RCC 7860 (cell line): ENCODE measurements around the gene MEF2C.
"Not testable (repeated sequence)": the region's sequence is repeated elsewhere in the genome, so short reads cannot be mapped to it uniquely, and the experiment has no call there.

Experiments used
- DNase-seq: peaks from one replicate; pipeline ENCODE4 v3.0.0-alpha.2; 2015; ENCODE audit warnings: low spot score
- FAIRE-seq: peaks from 2 replicates; lab custom pipeline; 2012; peaks lifted over from hg19 to GRCh38; lab: Jason Lieb, UNC

The MEF2C gene

DNA sequence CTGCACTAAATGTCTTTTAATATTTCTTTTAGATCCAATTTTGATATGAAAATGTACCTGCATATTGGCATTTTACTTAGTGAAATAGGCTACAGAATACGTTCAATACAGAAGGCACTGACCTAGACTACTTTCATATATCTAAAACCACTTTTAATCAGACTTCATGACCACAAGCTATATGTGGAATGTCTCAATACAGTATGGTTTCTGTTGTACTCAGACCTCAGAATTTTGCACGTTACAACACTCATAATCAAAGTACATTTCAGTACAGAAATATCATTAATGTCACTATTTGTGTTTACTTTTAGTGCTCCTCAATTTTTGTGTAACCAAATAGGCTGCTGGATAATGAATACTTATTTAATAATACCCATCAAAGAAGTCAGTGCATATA, 74.8 kb downstream of the MEF2C start:
- FAIRE-seq (no peak), DNase-seq (no peak)

DNA sequence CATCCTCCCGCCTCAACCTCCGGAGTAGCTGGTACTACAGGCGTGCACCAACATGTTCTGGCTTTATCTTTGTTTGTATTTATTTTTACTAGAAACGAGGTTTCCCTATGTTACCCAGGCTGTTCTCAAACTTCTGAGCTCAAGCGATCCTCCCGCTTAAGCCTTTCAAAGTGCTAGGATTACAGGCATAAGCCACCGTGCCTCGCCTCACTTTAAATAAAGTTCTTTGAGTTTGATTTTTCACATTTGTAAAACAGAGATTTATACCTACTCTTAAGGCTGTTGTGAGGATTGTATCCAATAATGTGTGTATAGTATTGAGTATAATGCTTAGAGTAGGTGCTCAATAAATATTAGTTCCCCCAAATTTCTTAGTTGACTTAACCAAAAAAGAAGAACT, 75.7 kb downstream of the MEF2C start:
- DNase-seq (no peak), FAIRE-seq (no peak)

DNA sequence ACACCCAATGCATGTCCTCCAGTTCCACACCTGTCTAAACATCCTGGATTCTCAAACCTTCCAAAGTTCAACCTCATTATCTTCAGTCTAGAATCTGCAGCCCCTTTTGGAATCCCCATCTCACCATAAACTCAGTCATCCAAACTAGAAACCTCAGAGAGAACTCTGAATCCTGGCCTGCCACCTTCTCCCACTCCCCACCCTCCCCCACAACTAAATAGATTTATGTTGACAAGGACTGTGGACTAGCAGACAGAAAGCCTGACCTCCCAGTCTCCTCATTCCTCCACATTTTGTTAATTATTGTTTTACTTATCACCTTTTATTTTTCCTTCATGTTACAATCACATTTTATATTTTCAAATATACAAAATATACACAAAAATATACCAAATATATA, 76.6 kb downstream of the MEF2C start:
- FAIRE-seq: no peak
- DNase-seq: no peak

DNA sequence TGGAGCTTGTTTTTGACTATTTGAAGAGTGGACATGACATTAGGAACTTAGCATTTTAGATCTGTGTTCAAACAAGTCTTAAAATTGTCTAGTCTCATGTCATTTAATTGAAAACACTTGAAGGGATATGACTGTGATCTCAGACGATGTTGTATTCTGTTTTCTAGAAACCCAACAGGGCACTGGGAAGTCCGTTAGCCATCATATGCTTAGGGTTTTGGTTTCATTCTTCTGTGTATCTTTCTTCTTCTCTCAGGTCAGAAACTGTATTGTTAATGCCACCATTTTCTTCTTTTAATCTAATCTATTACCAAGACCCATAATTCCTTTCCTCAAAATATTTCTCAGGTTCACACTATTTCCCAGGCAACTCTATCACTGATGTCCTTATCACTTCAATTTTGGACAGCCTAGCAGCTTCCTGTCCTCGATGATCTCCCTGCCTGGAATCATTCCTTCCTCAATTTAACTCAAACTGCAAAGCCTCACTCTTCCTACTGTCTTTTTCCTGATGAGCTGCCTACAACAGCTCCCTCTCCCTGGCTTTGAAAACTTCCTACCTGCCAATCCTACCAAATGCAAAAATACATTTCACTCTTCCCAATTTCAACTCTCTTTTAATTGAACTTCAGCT, 77.7 kb downstream of the MEF2C start:
- DNase-seq (no peak), FAIRE-seq (no peak)

DNA sequence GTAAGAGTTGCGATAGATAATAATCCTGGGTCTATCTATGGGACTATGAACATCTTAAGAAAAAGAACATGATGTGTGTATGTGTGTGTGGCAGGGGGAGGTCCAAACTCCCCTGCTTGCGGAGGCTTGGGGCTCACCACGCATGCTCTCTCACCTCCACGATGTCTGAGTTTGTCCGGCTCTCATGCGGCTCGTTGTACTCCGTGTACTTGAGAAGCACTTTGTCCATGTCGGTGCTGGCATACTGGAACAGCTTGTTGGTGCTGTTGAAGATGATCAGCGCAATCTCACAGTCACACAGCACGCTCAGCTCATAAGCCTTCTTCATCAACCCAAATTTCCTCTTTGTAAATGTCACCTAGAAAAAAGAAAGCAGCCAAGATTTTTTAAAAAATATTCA, 78.5 kb downstream of the MEF2C start:
- DNase-seq (no peak), FAIRE-seq (no peak)

DNA sequence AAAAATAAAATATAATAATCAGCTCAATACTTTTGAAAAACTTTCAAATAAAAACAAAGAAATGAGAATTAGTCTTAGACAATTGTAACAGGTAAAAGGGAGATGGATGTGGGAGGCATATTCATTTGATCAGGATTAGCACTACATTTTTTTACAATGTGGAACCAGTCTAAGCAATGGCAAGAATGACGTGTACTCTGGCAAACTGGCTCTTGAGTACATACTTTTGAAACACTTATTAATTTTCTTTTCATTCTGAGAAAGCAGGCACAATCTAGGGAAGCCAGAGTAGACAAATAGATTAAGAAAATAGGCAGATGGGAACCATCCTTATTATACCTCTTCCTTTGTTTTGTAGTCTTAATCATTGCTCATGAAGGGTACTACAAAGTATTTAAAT, 79.7 kb downstream of the MEF2C start:
- FAIRE-seq: no peak
- no peak for DNase-seq

DNA sequence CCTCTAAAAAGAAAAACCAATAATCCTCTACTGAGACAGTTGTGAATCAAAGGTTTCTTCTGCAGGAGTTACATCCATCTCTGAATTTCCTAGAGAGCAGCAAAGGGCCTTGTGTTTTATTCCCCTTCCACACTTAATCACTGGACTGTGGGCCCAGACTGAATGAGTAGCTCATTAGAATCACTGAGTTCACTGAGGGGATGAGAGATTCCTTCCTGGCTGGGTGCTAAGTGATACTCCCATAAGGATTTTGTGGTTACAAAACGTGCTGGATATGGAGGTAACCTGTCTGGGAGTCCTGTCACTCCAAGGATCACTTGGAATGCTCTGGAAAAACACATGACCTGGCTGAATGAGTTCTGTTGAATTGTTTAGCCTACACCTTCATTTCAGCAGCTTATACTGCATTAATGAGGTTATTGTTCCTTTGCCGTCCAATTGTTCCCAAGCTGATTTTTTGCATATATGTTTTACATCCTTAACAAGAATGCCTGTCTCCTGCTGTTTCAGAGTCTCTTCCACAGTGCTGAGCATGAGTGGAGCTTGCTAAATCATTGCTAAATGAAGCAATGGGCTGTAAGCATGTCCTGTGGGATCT, 82.9 kb downstream of the MEF2C start:
- no peak for DNase-seq
- no peak for FAIRE-seq

DNA sequence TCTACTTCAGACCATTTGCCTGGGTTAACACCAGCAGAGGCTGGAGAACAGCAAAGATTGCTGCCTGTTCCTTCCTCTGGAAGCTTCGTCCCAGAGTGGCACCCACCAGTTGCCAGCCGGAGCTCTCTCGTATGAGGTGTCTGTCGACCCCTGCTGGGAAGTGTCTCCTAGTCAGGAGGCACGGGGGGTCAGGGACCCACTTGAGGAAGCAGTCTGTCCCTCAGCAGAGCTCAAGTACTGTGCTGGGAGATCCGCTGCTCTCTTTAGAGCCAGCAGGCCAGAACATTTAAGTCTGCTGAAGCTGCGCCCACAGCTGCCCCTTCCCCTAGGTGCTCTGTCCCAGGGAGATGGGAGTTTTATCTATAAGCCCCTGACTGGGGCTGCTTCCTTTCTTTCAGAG, 84.1 kb downstream of the MEF2C start:
- not testable (repeated sequence) for FAIRE-seq, DNase-seq

DNA sequence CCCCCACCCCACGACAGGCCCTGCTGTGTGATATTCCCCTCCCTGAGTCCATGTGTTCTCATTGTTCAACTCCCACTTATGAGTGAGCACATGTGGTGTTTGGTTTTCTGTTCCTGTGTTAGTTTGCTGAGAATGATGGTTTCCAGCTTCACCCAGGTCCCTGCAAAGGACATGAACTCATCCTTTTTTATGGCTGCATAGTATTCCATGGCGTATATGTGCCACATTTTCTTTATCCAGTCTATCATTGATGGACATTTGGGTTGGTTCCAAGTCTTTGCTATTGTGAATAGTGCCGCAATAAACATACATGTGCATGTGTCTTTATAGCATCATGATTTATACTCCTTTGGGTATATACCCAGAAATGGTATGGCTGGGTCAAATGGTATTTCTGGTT, 89.2 kb downstream of the MEF2C start:
- not testable (repeated sequence) for FAIRE-seq, DNase-seq

DNA sequence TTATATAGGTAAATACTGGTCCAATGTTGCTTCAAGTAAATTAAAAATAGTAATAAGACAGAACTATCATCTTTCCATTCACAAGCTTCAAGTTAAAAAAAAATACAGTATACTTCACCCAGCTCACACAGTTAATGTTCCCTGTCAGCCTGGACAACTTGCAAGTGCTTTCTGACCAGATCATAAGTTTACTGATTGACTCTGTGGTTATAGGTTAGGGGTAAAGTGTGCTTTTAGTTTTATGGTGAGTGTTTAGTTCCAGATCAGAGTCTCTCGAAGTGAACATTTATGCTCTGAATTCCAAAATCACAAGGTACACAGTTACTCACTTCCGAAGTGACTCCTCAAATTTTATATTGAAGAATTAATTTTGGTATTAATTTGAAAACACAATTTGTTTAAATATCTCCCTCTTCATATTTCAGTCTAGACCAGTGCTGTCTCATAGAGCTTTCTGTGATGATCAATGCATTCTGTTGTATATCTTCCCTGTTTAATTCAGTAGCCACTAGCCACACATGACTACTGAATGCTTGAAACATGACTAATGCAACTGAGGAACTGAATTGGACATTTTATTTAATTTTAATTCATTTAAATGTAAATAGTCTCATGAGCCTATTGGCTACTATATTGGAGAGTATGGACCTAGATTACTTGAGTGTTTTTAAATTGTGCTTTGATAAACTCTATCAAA, 90.7 kb downstream of the MEF2C start:
- FAIRE-seq (peak; percentile 89), DNase-seq (peak; percentile 65)

DNA sequence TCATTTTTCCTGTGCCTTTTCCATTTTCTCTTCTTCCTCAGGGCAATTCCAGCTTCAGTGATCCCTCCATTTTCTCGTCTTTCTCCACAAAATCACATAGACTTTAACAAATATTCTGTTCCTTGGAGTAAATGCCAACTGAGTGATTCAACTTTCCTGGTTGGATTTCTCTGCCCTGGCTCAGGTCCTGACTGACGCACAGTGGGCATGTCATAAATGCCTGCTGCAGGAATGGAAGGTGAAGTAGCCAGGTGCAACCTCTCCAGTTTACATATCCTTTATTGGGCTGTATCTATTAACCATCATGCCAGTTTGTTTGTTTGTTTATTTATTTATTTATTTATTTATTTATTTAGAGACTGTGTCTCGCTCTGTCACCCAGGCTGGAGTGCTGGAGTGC, 95.1 kb downstream of the MEF2C start:
- FAIRE-seq (no peak), DNase-seq (no peak)

DNA sequence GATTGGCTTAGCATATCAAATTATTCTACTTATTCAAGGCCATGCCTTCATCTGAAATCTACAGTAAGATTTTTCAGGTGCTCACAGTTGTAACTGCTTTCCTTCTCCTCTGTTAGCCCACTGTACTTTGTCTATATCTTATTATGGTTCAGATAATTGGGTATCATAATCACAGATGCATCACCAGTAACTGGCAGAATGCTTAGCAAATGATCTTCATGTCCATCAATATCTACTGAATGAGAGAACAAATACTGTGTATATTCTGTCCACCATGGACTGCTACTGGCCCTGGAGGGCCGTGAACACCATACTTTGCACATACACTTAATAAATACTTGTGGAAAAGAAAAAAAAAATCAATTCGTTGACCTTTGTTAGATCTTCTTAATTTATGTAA, 96.2 kb downstream of the MEF2C start:
- FAIRE-seq: no peak
- DNase-seq: no peak

DNA sequence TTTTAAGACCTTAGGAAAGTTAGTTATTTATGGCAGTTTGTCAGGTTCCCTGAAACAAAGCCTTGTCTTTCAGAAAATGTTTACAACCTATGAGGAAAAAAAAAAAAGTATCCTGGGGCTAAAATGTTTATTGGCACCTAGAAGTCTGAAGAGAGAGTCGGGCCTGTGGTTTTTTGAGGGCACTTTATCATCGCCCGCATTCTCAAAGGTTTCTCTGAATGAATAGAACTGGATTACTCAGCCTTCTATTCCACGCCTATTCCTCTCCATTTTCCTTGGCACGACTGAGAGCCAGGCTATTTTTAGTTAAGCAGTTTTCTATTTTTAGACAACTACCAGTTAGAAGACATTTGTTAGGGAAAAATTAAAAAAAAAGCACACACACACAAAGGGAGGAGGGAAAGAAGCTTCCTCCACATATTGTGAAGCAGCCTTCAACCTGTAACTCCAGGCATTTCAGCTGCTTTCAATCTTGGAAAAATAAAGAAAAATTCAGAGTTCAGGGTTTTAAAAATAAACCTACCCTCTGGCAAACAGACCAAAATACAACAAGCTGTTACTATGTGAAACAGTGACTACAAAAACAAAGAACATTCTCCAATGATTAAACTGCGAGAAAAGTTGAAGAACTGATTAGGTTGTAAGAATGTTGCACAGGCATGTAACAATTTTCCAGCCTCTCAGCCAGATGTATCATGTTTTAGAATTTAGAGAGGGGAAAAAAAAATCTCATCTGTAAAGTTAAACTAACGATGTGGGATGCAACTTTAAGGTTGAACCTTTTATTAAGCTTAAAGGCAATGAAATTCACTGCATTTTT, 97.0 kb downstream of the MEF2C start:
- FAIRE-seq: peak; percentile 93

DNA sequence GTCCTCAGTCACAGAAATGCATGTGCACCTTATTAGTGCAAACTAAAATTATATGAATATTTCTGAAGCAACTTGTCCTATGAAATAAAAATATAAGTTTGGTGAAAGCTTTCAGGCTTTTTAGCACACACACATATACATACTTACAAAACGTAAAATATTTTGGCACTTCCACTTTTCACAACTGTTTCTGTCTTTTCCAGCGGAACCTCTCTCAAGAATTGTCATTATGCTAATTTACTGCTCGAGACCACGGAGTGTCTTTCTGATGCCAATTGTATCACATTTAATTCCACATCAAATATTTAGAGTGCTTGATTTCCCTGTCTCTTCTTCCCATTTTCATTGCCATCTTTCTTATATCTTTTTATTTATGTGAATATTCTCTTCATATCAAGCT, 100.4 kb downstream of the MEF2C start:
- FAIRE-seq: no peak
- no peak for DNase-seq

More for the DNA sequence above, 97.0 kb downstream of the MEF2C start:
- DNase-seq: peak; percentile 87

DNA sequence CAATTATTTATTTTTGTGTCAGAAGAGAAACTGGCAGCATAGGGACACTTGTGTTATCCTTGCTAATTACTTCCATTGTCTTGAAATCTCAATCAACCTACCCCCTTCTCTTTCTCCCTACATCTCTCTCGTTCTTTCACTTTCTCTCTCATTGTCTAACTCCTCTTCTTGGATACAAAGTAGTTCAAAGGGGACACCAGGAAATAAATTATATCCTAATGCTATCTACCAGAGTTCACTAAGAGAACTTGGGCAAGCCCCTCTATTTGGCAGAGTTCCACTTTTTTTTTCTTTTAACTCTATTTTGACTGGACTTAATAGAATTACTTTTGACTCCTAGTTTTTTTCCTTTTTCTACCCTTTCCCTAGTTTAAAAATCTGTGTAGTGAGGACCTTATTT, 102.2 kb downstream of the MEF2C start:
- no peak for DNase-seq
- no peak for FAIRE-seq

DNA sequence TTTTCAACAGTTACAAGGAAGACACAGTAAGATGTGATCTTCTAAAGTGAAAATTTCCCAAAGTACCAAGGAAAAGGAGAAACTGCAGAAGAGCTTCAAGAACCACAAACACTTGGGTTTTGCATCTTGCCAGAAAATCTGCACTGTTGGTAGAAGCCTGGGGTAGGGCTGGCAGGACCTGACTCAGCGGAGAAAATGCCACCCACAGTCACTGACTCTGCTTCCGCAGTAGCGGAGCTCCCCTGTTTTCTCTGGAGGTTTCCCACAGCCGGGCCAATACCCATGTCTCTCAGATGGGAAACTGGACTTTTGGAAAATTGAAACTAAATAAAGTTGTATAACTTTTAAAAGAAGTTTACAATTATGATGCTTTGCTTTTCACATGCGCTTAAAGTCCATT, 104.2 kb downstream of the MEF2C start:
- DNase-seq: no peak
- no peak for FAIRE-seq

DNA sequence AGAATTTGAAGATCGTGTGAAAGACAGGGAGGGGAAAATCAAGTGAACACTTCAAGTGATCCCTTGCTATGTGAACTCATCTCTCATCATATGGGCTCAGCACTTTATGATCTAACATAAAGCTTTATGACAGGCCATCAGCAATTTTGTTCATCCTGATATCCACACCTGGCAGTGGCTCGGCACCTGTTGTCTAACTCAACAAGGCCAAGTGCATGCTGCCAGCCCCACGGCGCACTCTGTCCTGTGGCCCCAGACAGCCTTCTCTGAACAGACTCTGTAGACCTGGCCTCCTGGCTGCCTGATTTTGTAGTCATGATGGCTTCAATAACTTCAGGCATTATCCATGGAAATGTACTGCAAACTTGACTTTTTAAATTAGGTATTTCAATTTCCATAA, 106.3 kb downstream of the MEF2C start:
- FAIRE-seq: no peak
- no peak for DNase-seq

DNA sequence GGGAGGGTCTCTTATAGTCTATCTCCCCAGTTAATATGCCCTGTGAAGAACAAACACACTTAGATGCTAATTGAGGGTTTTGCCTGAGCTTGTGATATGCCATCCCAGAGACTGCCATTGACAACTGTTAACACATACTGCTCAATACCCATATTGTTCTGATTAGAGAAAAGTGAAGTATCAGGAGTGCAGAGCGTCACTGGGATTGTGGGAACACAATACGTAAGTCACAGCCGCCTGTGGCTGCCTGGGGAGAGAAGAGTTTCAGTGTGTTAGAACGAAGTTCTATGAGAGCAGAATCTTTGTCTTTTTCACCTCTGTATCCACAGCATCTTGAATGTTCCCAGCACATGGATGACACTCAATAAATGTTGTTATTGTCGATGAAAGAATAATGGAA, 110.2 kb downstream of the MEF2C start:
- DNase-seq: no peak
- no peak for FAIRE-seq

DNA sequence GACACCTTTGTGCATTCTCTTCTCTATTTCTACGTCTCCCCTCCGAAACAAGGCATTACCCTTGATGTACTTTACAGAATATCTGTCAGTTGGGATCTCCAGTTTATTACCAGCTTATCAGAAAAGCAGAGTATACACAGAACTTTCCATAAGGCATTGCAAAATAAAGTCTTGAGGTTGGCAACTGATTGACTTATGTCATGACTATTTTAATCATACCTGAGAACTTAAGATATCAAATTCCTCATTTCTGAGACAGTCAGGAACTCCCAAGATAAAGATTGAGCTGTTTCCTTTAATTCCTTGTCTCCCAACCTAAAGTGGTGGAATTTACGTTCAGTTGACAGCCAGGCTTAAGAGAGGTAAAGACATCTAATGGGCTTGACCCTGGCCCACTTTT, 110.9 kb downstream of the MEF2C start:
- FAIRE-seq (no peak), DNase-seq (no peak)

DNA sequence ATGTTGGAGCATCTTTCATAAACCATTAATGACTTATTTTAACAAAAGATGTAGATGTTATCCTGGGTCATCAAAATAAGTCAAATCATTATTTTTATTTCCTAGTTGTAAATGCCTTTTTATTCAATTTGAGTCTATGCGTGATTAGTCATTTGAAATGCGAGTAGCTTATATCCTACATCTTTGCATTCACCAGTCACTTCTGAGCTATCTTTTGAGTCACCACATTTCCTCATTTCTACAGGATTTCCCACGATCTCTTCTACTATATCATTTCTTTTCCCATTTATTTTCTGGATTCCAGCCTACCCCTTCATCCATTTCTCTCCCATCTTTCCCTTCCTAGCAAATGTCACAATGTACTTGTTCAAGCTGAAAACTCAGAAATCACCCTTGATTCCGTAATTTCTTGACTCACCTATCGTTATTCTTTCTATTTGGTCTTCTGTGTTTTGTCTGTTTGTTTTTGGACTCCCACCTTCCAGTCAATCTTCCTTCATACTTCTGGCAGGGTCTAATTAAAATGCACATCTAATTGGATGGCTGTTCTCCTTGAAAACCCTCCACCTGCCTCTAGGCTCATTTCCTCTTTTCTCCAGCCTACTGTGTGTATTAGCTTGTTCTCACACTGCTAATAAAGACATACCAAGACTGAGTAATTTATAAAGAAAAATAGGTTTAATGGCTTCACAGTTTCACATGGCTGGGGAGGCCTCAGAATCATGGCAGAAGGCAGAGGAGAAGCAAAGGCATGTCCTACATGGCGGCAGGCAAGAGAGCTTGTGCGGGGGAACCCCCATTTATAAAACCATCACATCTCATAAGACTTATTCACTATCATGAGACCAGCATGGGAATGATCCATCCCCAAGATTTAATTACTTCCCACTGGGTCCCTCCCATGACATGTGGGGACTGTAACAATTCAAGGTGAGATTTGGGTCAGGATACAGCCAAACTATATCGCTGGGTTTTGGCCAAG, 112.4 kb downstream of the MEF2C start:
- DNase-seq (no peak), FAIRE-seq (no peak)
